GM19238 (cell line): ENCODE data around the gene PRM1.
A peak's percentile ranks its signal among the peaks of the same experiment; 100 is the strongest.
"Not testable (repeated sequence)": the region's sequence is repeated elsewhere in the genome, so short reads cannot be mapped to it uniquely, and the experiment has no call there.

Experiments used
- DNase-seq: peaks from one replicate; pipeline ENCODE4 v3.0.0; 2011; ENCODE audit warnings: low spot score; ENCODE audit not compliant: insufficient read length

The PRM1 gene

GRCh38 chr16:11314309-11314894, 33.3 kb upstream of the PRM1 start:
- DNase-seq, result no peak

- no peak for DNase-seq
Observed at GRCh38 chr16:11313493-11314308, 32.6 kb upstream of the PRM1 start.

GRCh38 chr16:11312718-11313492, 31.8 kb upstream of the PRM1 start:
- no peak for DNase-seq

GRCh38 chr16:11310997-11311561, 29.9 kb upstream of the PRM1 start:
- DNase-seq, result peak; percentile 44

- DNase-seq, result no peak
Observed at GRCh38 chr16:11310634-11310977, 29.5 kb upstream of the PRM1 start.

GRCh38 chr16:11309895-11310633, 28.9 kb upstream of the PRM1 start:
- DNase-seq, result peak; percentile 37

GRCh38 chr16:11308493-11309283, 27.6 kb upstream of the PRM1 start:
- no peak for DNase-seq

GRCh38 chr16:11307639-11308492, 26.7 kb upstream of the PRM1 start:
- no peak for DNase-seq

GRCh38 chr16:11306997-11307638, 26.0 kb upstream of the PRM1 start:
- no peak for DNase-seq

GRCh38 chr16:11306381-11306780, 25.3 kb upstream of the PRM1 start:
- no peak for DNase-seq

GRCh38 chr16:11303405-11304138, 22.4 kb upstream of the PRM1 start:
- no peak for DNase-seq

- DNase-seq, result no peak
Observed at GRCh38 chr16:11302977-11303376, 21.8 kb upstream of the PRM1 start.

GRCh38 chr16:11301645-11302501, 20.7 kb upstream of the PRM1 start:
- DNase-seq, result no peak

GRCh38 chr16:11300560-11300892, 19.4 kb upstream of the PRM1 start:
- DNase-seq, result no peak

- DNase-seq, result no peak
Observed at GRCh38 chr16:11299865-11300559, 18.9 kb upstream of the PRM1 start.

GRCh38 chr16:11298950-11299547, 17.9 kb upstream of the PRM1 start:
- not testable (repeated sequence) for DNase-seq
